GM23248 (cell line): ENCODE measurements around the gene ERH.

ENCODE experiments used
- EZH2 ChIP-seq: fragments of 200-600 bp; sonication (generic); IDR thresholded peaks from 2 replicates; pipeline ENCODE4 v1.6.1; 2018; ENCODE audit warnings: antibody characterized with exemption, mild to moderate bottlenecking; ENCODE audit not compliant: insufficient read depth, poor library complexity, severe bottlenecking
- EZH2phosphoT487 ChIP-seq: fragments of 200-600 bp; sonication (generic); IDR thresholded peaks from 2 replicates; pipeline ENCODE4 v1.6.1; 2018; ENCODE audit warnings: antibody characterized with exemption, moderate library complexity, mild to moderate bottlenecking, low read depth; ENCODE audit not compliant: insufficient read depth

GRCh38 chr14:69331206-69331605, 66.9 kb downstream of the ERH start:
- TF ChIP-seq EZH2: no peak
- TF ChIP-seq EZH2phosphoT487: no peak
